GM11168 (cell line): ENCODE results near the gene DNAJB5.

Experiments used
- in situ Hi-C: fragments of 300-500 bp; cut with MboI; formaldehyde crosslinking; loops from one replicate; pipeline ENCODE4 v1.12.0; 2022; ENCODE audit warnings: low sequenced_read_pairs; ENCODE audit not compliant: unreplicated experiment

DNAJB5 gene

DNA sequence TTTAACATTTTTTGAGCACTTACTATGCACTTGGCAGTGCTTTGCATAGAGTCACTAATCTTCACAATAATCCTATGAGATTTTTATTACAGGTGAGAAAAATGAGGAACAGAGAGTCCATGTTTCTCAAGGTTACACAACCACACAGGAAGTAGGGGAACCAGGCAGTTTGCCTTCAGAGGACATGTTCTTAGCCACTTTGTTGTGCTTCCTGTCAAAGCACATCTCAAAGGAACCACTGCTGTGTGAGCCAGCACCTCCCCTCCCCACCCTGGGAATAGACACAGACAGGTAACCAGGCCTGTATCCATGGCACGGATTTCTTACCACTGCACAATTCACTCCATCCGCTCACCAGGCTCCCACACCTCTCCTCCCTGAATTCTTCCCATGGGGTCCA lies 6.3 kb upstream of the DNAJB5 start:
- in situ Hi-C loops: no loop called here

DNA sequence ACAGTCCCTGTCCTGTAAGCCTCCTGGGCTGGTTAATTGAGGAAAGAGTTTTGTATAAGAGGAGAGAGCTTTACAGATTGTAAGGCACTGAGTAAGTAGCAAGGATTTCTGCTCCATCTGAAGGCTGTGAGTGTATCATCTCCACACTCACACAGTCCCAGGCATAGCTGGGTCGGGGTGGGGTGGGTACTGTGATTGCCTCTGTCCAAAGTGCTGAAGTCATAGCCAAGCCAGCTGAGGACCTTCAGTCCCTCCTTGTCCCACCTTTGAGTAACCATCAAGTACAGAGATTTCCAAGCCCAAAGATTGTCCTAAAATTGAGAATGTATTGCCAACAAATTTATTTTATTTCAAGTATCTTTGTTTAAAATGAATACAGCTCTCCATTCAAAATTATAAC lies 5.5 kb upstream of the DNAJB5 start:
- in situ Hi-C loops: no loop called here

DNA sequence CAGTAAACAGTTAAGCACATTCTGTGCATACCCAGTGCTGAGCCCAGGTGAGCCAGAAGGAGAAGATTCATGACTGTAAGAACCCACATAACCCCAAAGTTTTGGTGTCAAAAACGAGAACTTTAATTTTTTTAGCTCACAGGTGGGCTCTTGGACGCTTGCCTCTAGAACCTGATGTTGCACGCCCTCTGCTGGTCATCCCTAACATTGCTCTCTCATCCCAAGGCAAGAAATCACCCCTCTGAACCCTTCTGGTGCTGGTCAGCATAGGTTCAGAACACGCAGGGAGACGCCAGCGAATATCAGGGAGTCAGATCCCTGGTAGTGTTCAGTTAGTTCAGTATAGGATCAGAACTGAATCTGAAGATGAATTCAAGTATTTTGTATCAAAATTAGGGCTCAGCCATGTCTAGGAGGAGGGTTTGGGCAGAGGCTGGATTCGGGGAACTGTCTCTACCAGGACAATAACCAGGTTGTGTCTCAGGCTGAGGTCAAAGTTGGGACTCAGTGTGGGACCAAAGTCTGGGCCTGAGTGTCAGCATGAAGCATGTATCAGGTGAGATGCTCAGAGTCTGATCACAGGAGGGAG lies 4.1 kb upstream of the DNAJB5 start:
- in situ Hi-C loops: loop anchor here (5.0 kb wide), 1 partner anchor 78 kb away; no protein-coding TSS in a partner anchor

DNA sequence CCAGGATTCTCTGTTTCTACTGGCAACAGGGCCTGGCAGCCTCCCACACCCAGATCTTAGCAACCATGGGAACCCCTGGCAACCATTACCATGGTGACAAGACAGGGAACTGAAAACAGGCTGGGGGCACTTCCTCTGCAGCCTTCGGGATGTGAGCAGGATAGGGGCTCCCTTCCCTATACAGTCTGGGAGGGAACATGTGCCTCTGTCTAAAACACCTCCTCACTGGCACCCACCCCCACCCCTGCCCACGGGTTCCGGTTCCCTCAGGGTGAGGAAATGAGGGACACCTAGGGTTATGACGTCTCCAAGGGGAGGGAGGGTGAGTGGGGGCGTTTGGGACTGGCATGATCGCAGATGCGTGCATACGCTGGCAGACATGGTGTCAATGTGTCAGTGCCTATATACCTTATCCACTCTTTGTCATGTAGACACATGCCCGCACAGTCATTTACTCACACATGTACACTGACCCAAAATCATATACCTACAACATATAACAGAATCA lies 3.0 kb upstream of the DNAJB5 start:
- in situ Hi-C loops: loop anchor here (5.0 kb wide), 1 partner anchor 79 kb away; no protein-coding TSS in a partner anchor

DNA sequence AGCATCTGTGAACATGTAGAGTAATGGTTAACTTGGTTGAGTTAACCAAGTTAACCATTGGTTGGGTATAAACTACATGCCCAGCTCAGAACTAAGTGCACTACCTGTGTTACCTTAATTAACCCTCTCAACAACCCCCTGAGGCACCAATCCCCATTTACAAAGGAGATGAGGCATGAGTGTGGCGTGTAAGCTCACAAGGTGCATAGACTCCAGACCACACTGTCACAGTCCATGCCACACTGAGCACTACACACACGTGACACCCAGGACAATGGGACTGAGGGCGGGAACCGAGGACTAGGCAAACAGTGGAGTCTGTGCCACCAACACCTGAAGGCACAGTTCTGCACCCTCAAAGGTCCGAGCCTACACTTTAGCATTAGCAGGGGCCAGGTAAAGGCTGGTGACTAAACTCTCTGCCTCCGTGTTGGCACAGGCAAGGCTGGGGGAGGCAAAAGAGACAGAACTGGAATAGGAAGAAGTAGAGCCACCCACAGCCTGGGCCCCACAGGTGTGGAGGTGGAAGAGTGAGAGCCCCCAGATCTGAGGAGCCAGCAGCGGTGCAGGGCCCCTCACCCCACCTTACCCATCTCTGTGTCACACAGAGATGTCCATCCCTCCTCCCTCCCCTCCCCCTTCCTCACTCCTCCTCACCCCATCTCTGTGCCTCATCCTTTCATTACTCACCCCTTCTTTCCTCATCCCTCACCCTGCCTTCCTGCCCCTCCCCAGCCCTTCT lies 2.2 kb upstream of the DNAJB5 start:
- in situ Hi-C loops: loop anchor here (5.0 kb wide), 1 partner anchor 80 kb away; no protein-coding TSS in a partner anchor

DNA sequence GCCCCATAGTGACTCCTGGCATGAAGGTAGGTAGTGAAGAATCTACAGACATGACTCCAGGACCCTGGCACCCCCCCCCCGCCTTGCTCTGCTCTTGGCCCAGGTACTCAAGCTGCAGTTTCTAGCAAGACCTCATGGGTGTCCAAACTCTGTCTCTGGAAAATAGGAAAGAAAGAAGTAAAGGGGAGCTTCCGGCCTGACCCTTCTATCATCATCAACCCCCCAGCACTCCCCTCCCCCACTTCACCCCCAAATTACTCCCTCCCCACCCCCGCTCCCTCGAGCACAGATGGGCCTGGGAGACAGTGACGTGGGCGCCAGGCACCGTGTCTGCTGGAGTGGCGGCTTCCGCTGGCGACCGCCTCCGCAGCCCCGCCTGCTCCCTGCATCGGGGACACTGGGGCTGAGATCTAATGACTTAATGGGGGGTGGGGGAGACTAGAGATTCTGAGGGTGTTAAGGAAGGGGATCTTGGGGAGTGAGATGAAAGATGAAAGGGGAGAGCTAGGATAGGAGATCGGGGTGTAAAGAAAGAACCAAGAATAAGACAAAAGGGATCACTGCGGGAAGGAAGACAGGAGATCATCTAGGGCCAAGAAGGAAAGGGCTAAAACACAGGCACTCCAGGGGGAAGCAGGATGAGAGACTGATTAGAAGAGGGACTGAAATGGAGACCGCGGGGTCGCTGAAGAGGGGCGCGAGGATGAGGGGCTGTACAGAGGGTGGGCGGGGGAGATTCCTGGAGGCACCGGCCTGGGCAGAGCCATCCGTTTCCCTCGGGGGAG lies 1.1 kb upstream of the DNAJB5 start:
- in situ Hi-C loops: loop anchor here (5.0 kb wide), 1 partner anchor 81 kb away; no protein-coding TSS in a partner anchor

DNA sequence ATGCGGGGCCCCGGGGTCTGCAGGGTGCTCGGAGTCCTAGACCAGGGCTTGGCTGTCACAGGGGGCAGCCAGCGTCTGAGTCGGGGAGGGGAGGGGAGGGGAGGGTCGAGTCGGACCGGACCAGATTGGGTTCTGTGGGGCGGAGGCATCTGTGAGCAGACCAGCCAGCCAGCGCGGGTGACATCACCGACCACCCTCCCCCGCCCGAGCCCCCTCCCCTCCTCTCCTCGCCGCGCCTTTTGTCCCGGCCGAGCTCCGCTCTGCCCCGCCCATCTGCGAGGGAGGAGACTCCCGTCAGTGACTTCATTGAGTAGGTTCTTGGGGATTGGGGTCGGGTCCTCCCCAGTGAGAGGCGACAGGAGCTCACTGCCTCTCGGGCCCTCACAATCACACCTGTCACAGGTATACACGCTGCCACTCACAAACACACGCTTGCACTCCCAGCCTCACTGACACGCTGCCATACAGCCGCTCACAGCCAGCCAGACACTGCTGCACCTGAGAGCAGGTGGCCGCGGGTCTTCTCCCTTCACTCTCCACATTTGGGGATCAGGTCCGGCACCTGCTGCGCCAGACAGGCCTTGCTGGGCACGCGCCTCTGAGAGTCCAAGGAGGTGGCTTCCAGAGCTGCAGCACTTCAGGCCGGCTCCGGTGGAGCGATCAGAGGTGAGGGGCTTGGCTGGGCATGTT lies 546 bp downstream of the DNAJB5 start:
- in situ Hi-C loops: loop anchor here (5.0 kb wide), 1 partner anchor 83 kb away; no protein-coding TSS in a partner anchor

DNA sequence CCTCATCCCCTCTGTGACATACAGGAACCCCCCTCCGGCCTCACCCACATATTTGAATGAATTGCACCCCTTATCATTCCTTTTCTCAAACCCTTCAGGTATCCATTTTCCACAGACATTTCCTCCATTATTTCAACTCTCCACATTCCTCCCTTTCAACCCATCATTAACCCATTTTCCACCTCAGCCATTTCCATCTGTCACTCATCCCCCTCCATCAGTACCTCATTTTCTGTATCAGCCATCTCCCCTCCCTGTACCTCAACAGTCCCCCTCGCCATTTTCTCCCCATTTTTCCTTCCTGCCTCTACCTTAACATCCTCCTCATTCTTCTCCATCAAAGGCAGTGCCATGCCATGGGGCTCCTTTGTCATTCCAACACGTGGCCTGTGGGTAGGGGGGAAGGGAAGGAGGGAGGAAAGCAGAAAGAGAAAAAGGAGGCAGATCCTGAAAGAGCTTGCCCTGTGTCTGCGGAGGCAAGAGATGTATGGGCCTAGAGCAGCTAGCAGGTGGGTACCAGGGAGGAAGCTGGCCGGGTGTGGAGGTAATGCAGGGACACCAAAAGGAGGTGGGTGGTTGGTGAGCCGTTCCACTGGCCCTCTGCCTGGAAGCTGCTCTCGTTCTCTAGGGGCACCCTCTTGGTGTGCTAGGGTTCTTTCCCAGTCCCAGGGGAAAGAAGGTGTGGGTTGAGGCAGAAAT lies 1.5 kb downstream of the DNAJB5 start:
- in situ Hi-C loops: no loop called here

DNA sequence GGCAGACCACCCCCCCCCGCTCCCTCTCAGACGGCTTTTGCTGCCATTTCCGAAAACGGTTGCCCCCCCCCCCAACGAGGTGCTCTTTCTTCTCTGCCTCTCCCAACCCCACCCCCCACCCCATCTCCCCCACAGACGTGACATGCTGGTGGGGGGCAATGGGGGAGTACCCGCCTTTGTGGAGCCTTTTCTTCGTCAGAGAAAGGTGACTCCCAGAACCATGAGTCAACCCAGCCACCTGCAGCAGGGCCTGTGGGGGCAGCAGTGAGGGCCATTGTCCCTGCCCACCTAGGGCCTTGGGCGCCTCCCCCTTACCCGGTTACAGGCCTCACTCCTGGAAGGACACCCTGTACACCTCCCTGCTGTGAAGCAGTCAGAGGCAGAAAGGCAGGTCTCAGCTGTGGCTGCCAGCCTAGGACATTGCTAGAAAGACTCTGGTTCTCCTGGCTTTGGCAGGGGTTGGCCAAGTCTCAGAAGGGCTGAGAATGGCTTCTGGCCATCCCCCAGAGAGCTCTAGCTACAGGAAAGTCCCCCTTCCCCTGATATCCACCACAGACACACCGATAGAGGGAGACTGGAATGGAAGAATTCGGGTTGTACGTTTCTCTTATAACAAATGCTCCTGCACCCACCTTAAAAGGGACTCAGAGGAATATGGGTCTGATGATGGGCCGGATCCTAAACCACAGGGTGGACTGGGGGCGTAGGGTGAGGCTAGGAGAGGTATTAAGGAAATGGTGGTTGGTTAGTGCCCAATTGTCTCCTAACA lies 2.2 kb downstream of the DNAJB5 start:
- in situ Hi-C loops: no loop called here

DNA sequence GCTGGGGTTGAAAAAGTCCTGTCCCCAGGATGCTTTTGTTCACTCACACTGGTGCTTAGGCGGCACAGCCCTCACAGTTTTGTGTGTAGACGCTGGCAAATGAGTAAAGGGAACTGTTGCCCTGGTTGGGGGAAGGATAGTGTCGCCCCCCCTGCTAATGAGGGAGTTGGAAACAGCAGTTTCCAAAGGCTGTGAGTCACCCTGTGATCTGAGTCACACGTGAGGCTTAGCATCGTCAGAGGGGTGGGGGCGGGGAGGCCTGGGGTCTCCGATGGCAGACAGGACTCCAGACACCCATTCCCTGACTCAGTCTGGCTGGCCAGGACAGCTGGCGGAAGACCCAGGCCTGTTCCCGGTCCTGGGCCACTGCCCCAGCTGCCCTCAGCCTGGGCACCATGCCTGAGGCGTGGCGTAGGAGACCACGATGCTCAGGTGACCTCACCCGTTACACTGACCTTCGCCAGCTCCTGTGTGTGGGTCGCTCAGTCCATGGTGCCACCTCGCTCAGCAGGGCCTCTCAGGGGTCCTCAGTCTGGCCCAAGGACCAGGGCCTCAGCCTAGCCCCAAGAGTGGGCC lies 2.9 kb downstream of the DNAJB5 start:
- in situ Hi-C loops: no loop called here

DNA sequence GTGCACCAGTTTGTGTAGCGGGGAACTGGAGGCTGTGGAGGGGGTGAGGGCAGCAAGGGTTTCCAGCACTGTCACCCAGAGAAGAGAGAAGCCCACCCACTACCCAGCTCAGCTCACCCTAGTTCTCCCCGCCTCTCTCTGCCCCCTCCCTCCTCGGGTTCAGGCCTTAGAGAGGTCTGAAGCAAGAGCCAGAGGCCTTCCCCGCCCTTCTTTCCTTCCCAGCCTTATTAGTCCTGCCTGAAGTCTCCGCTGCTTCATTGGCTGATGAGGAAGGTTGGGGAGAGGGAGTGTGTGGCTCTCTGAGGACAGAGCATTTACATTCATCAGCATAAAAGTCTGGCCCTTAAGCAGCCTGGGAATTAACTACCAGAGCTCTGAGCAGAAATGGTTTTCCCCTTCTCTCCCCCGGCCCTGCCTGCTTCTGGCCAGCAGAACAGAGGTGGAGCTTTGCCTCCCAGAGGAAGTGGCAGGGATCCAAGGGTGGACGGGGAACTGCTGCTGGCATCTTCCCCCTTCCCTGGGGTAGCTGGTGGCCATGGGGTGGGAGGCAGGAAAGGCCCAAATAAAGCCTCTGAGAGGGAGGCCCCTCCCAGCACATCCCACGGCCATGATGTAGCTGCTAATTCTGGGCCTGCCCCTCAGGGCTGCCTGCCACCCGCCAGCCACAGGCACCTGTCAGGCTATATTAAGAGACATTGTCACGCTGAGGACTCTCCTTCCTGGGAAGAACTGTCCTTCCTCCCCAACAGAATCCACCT lies 4.1 kb downstream of the DNAJB5 start:
- in situ Hi-C loops: no loop called here

DNA sequence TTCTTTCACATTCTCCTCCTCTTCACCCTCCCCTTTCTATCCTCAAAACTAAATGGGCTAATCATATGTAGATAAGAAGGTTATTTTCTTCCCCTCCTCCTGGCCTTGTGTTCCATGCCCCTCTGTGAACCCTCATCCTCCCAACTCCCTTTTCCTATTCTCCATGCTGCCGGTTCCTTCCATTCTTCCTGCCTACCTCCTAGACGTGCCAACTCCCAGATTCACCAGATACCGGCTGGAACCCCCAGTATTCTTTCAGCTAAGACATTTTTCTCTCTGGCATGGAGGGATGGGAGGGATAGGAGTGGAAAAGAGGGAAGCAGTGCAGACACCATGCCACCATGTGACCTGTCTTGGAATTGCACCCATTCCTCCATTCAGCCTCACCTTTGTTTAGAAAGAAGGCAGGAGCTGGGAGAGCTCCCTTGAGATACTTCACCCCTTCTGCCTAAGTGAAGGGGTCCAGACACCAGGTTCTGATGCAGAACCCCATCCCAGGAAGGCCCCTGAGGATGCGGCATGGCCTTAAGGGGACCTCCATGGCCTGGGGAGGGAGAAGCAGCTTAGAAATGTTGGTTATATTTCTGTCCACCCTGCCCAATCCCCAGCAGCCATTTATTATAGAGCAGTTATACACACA lies 4.8 kb downstream of the DNAJB5 start:
- in situ Hi-C loops: no loop called here

DNA sequence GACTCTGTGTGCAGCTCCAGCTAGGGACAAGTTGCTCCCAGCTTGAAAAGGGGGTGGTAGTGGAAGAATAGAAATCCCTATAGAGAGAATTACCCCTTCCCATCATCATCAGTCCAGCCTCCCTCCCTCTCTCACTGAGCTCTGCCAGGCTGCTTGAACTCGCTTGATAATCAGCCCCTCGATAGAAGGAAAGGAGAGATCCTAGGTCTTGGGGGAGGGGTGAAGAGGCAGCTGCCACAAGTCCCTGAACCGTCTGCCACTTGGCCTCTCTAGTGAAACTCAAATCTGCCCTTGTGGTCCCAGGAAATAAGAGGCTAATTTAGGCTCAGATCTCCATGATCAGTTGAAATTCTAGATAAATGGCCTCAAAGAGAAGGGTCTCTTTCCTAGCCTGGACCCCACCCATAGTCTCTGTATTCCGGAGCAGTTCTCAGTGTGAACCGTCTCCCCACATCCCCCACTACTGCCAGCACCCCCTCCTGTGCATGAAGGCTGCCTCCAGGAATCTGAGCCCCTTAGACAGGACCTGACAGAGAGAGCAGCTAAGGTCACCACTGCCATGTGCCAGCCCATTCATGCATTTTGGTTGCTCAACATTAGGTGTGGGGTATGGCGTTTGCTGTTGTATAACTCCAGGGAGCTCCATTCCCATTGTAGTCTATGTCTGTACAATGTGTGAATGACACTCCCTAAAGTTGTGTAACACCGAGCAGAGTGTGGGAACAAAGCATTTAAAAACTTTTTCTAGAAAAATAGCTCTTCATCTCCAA lies 5.5 kb downstream of the DNAJB5 start:
- in situ Hi-C loops: no loop called here

DNA sequence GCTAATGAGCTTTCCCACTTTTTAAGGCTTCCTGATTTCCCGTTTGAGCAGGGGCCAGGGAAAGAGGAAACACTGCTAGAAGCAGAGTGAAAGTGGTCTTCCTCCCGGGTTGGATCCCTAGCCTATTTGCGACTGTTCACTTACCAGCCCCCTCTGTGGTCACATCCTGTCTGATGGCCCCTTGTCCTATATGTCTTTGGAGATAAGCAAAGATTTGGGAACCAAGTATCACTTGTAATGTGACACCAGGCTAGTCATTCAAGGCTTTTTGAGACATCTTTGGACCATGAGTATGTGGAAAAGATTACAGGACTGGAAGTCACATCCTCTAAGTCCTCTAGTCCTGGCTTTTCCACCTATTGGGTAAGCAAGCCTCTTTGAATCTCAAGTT lies 6.1 kb downstream of the DNAJB5 start:
- in situ Hi-C loops: no loop called here

DNA sequence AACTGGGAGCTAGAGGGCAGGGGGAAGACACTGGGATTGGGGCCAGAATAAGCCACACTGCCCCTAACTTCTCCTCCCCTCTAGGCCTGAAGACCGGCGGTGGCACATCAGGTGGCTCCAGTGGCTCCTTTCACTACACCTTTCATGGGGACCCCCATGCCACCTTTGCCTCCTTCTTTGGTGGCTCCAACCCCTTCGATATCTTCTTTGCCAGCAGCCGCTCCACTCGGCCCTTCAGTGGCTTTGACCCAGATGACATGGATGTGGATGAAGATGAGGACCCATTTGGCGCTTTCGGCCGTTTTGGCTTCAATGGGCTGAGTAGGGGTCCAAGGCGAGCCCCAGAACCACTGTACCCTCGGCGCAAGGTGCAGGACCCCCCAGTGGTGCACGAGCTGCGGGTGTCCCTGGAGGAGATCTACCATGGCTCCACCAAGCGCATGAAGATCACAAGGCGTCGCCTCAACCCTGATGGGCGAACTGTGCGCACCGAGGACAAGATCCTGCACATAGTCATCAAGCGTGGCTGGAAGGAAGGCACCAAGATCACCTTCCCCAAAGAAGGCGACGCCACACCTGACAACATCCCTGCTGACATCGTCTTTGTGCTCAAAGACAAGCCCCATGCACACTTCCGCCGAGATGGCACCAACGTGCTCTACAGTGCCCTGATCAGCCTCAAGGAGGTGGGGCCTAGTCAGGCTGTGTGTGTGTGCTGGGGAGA lies 6.8 kb downstream of the DNAJB5 start:
- in situ Hi-C loops: no loop called here

DNA sequence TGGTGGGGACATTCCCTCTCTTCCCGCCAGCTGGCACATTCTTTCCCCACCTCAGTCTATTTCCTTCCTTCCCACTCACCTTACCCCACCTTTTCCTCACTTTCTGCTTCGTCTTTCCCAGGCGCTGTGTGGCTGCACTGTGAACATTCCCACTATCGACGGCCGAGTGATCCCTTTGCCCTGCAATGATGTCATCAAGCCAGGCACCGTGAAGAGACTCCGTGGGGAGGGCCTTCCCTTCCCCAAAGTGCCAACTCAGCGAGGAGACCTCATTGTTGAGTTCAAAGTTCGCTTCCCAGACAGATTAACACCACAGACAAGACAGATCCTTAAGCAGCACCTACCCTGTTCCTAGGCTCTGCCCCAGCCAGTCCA lies 7.3 kb downstream of the DNAJB5 start:
- in situ Hi-C loops: no loop called here
